Endothelial cell of umbilical vein (primary cell): ENCODE data around the gene ESYT3. TPM values are rescaled to one million over a fixed set of nuclear protein-coding genes. Genes with fewer than 3 reads are reported as not detected.
"Not testable (repeated sequence)": the region's sequence is repeated elsewhere in the genome, so short reads cannot be mapped to it uniquely, and the experiment has no call there.

ENCODE experiments used
- BruUV-seq: library from RNA; stranded (reverse); fragments of 400-500 nt; replicated peaks from 2 replicates; lab custom pipeline; 2021; lab: Mats Ljungman, UMichigan
- CTCF ChIA-PET: fragments of 300-600, 350-600 bp; sonication (Branson Sonifier 250); formaldehyde crosslinking; loops from one replicate; lab custom pipeline; 2021; ENCODE audit warnings: antibody characterized with exemption, inconsistent platforms; lab: Charles Lee
- POLR2A ChIA-PET: fragments of 300-600, 350-600 bp; sonication (Branson Sonifier 250); formaldehyde crosslinking; loops from one replicate; lab custom pipeline; 2021; ENCODE audit warnings: antibody characterized with exemption, inconsistent platforms; lab: Charles Lee
- DNase-seq: peaks from one replicate; pipeline ENCODE4 v3.0.0-alpha.2; 2011; ENCODE audit warnings: low read depth, low spot score
- FAIRE-seq: peaks from 2 replicates; lab custom pipeline; 2011; peaks lifted over from hg19 to GRCh38; lab: Jason Lieb, UNC
- H2AFZ ChIP-seq: 2 replicates; pipeline ENCODE4 v1.6.0; 2012; ENCODE audit warnings: low read depth, low read length, control low read depth, inconsistent platforms
- H3K27ac ChIP-seq: 2 replicates; pipeline ENCODE4 v1.5.1; 2011; ENCODE audit warnings: low read depth, mild to moderate bottlenecking, control low read depth, low read length, moderate library complexity; ENCODE audit not compliant: insufficient read depth
- H3K27me3 ChIP-seq, 2 experiments: 2 replicates each; pipeline versions ENCODE4 v1.6.0 to v1.6.1; 2011; ENCODE audit warnings: low read length in 2 of 2, mixed read lengths in 1 of 2; ENCODE audit not compliant: control insufficient read depth in 2 of 2, insufficient read depth in 2 of 2
- H3K36me3 ChIP-seq, 2 experiments: 2 replicates in 1 of 2; 3 replicates in 1 of 2; pipeline ENCODE4 v1.5.1; 2011; ENCODE audit warnings: low read length in 2 of 2, mild to moderate bottlenecking in 1 of 2, moderate library complexity in 1 of 2; ENCODE audit not compliant: control insufficient read depth in 2 of 2, insufficient read depth in 2 of 2; ENCODE audit errors: extremely low read depth in 1 of 2
- H3K4me1 ChIP-seq: 3 replicates; pipeline ENCODE4 v1.5.1; 2011; ENCODE audit warnings: mild to moderate bottlenecking, low read length; ENCODE audit not compliant: control insufficient read depth, insufficient read depth; ENCODE audit errors: extremely low read depth
- H3K4me2 ChIP-seq: 2 replicates; pipeline ENCODE4 v1.6.1; 2011; ENCODE audit warnings: low read length, control low read depth, mixed read lengths; ENCODE audit not compliant: insufficient read depth
- H3K4me3 ChIP-seq, 3 experiments: fragments of 200-600 bp in 1 of 3; sonication (generic), shearing (Covaris generic) in 1 of 3; replicated peaks in 1 of 3; 2 replicates each; pipeline ENCODE4 v1.5.1; 2011 to 2016; ENCODE audit warnings: control low read depth in 3 of 3, low read length in 3 of 3, mild to moderate bottlenecking in 2 of 3, inconsistent platforms in 1 of 3, low read depth in 1 of 3, moderate library complexity in 1 of 3; ENCODE audit not compliant: insufficient read depth in 1 of 3
- H3K79me2 ChIP-seq: 2 replicates; pipeline ENCODE4 v1.6.0; 2012; ENCODE audit warnings: low read length, inconsistent platforms; ENCODE audit not compliant: control insufficient read depth, insufficient read depth
- H3K9ac ChIP-seq: replicated peaks from 2 replicates; pipeline ENCODE3; 2011; ENCODE audit warnings: low read length, control low read depth; ENCODE audit not compliant: insufficient read depth; ENCODE audit errors: extremely low read depth
- H3K9me1 ChIP-seq: replicated peaks from 3 replicates; pipeline ENCODE4 v1.6.0; 2011; ENCODE audit warnings: mild to moderate bottlenecking, low read length; ENCODE audit not compliant: control insufficient read depth, insufficient read depth; ENCODE audit errors: extremely low read depth
- H3K9me3 ChIP-seq: replicated peaks from 2 replicates; pipeline ENCODE4 v1.5.1; 2012; ENCODE audit warnings: low read length, inconsistent platforms; ENCODE audit not compliant: control insufficient read depth, insufficient read depth
- H4K20me1 ChIP-seq: replicated peaks from 2 replicates; pipeline ENCODE3; 2011; ENCODE audit warnings: mild to moderate bottlenecking, low read length; ENCODE audit not compliant: control insufficient read depth, insufficient read depth; ENCODE audit errors: extremely low read depth
- CTCF ChIP-seq, 2 donors: IDR thresholded peaks; 1 replicate in 1 of 2; 2 replicates in 1 of 2; pipeline ENCODE4 v1.5.1; 2011; ENCODE audit warnings: low read length in 2 of 2, mild to moderate bottlenecking in 2 of 2, moderate library complexity in 2 of 2, control low read depth in 1 of 2, inconsistent platforms in 1 of 2, low read depth in 1 of 2; ENCODE audit not compliant: insufficient read depth in 1 of 2; ENCODE audit errors: extremely low read depth in 1 of 2
- EZH2 ChIP-seq: IDR thresholded peaks from 2 replicates; pipeline ENCODE4 v1.6.1; 2012; ENCODE audit warnings: borderline replicate concordance, low read depth, mild to moderate bottlenecking, moderate library complexity, low read length, inconsistent platforms; ENCODE audit not compliant: severe bottlenecking
- FOS ChIP-seq: IDR thresholded peaks from 2 replicates; pipeline ENCODE4 v1.6.1; 2011; ENCODE audit warnings: mild to moderate bottlenecking, low read length, moderate library complexity, borderline replicate concordance; ENCODE audit not compliant: insufficient read depth
- GATA2 ChIP-seq: IDR thresholded peaks from 2 replicates; pipeline ENCODE4 v1.7.0; 2011; ENCODE audit warnings: low read depth, mild to moderate bottlenecking, moderate library complexity, mixed read lengths, low read length; ENCODE audit not compliant: insufficient read length, insufficient read depth
- JUN ChIP-seq: IDR thresholded peaks from 2 replicates; pipeline ENCODE4 v1.6.1; 2011; ENCODE audit warnings: borderline replicate concordance, low read depth; ENCODE audit not compliant: insufficient read length, insufficient read depth
- POLR2A ChIP-seq: IDR thresholded peaks from 2 replicates; pipeline ENCODE4 v1.6.1; 2012; ENCODE audit warnings: low read depth, mild to moderate bottlenecking, control low read depth, low read length
- POLR2AphosphoS5 ChIP-seq: IDR thresholded peaks from 2 replicates; pipeline ENCODE4 v1.6.1; 2012; ENCODE audit warnings: low read depth, mild to moderate bottlenecking, control low read depth, low read length, moderate library complexity; ENCODE audit not compliant: insufficient read depth
- dilution Hi-C: fragments of 300-500 bp; cut with MboI; formaldehyde crosslinking; loops from one replicate; pipeline ENCODE4 v1.15.0; 2019; ENCODE audit warnings: low sequenced_read_pairs; ENCODE audit not compliant: extremely low pct_ligation_motif_present
- intact Hi-C: fragments of 100-400 bp; cut with micrococcal nuclease; formaldehyde crosslinking; loops from one replicate; pipeline ENCODE4 v1.10.0; 2022
- polyA plus RNA-seq, 4 experiments: library from polyadenylated mRNA; depleted of rRNA in 3 of 4; stranded (reverse) in 3 of 4; unstranded in 1 of 4; fragments of >200 nt; gene quantifications; 2 replicates each; pipeline versions ENCODE4 v1.2.1 to v1.2.3, GENCODE V29; 2011 to 2012; ENCODE audit warnings: missing spikeins in 1 of 4
- total RNA-seq: library from RNA; stranded (reverse); gene quantifications from 2 replicates; pipeline ENCODE4 v1.2.3, GENCODE V29; 2021
- TF ChIP-seq, protein P1 (sequence below): IDR thresholded peaks from 2 replicates; pipeline ENCODE4 v1.6.1; 2011; ENCODE audit not compliant: insufficient read depth, insufficient read length

Gene ESYT3
- total and polyA plus RNA-seq, 2 donors (not counting 3 experiments of a cell fraction or from before 2014, with no cell fraction given): not detected

DNA sequence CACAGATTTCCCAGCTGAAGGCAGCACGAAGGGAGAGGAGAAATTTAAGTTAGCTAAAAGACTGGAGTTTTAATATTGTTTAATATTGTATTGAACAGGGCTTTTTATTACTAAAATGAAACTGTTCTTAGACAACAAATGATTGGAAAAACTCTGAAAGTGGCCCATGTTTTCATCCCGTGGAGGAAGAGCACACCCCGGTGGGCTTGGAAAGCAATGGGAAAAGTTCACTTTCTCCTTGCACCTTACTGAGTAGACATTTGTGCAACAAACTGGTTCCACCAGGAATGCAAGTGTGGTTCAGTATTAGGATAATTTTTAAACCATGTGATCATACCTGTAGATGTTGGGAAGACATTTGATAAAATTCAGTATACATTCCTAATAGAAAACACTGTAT lies 8.2 kb upstream of the ESYT3 start:
- DNase-seq: no peak
- no peaks in the 10 kb centered on the region for H3K9me3 ChIP-seq
- H4K20me1 ChIP-seq: no peaks in the 10 kb centered on the region
- intact Hi-C loops (loop anchor here (1.0 to 2.0 kb wide), 2 partner anchors 94 to 245 kb away; no protein-coding TSS in a partner anchor), dilution Hi-C loops (no loop called here)
- H3K27ac ChIP-seq: no peak overlapping the region
- peaks cover 0 to 3% of the 10 kb centered on the region in 2 experiments for H3K27me3 ChIP-seq
- no peak overlapping the region for H3K9ac ChIP-seq
- H3K4me3 ChIP-seq: no peak overlapping the region
- no peak overlapping the region for H2AFZ ChIP-seq
- H3K4me1 ChIP-seq: no peaks in the 10 kb centered on the region
- H3K4me2 ChIP-seq: no peak overlapping the region
- no peaks in the 10 kb centered on the region for H3K36me3 ChIP-seq
- ChIA-PET POLR2A (no interaction called here), CTCF (interaction anchor here (1.0 to 2.7 kb wide), 2 partner anchors 8 to 497 kb away, joined by 4 to 8 read pairs; no protein-coding TSS in a partner anchor)
- no peak for FAIRE-seq
- no peaks in the 10 kb centered on the region for H3K79me2 ChIP-seq
- TF ChIP-seq POLR2A: no peak
- no peak for TF ChIP-seq EZH2
- peak; percentile 16 to 38 for TF ChIP-seq CTCF (IDR thresholded peaks at IDR 0.05; ENCODE audit: extremely low read depth in 1 of 2, insufficient read depth in 1 of 2, low read depth in 1 of 2, low read length in 2 of 2)
- TF ChIP-seq, protein P1, sequence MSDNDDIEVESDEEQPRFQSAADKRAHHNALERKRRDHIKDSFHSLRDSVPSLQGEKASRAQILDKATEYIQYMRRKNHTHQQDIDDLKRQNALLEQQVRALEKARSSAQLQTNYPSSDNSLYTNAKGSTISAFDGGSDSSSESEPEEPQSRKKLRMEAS: no peak
- no peak for TF ChIP-seq FOS
- TF ChIP-seq GATA2: no peak
- TF ChIP-seq JUN: no peak
- no peak for TF ChIP-seq POLR2AphosphoS5
- no TSS peak for BruUV-seq
- no peaks in the 10 kb centered on the region for H3K9me1 ChIP-seq

- POLR2A ChIA-PET, H3K9ac ChIP-seq, H3K4me3 ChIP-seq, FAIRE-seq, H3K9me1 ChIP-seq, H3K27me3 ChIP-seq, DNase-seq, dilution Hi-C loops, H3K4me2 ChIP-seq, BruUV-seq, H3K27ac ChIP-seq, H3K9me3 ChIP-seq, H3K36me3 ChIP-seq, H3K4me1 ChIP-seq, H4K20me1 ChIP-seq, H2AFZ ChIP-seq, H3K79me2 ChIP-seq: not testable (repeated sequence)
- CTCF ChIA-PET: interaction anchor here (1.5 to 2.7 kb wide), 2 partner anchors 9 to 497 kb away, joined by 6 to 8 read pairs; no protein-coding TSS in a partner anchor
- intact Hi-C loops: loop anchor here (1.0 to 2.0 kb wide), 2 partner anchors 94 to 246 kb away; no protein-coding TSS in a partner anchor
These were observed 7.7 kb upstream of the ESYT3 start for GRCh38 chr3:138426754-138427153.
